Naive thymus-derived CD4-positive, alpha-beta T cell (primary cell): Measurements from ENCODE around the gene BCR. TPM values are rescaled to one million over a fixed set of nuclear protein-coding genes. Genes with fewer than 3 reads are reported as not detected.

Experiments
- ATAC-seq: fragments of 150-1000 bp; cut with Tn5 transposase; 2 replicates; pipeline ENCODE4 v1.10.0; 2021; ENCODE audit warnings: mild to moderate bottlenecking, moderate library complexity
- CTCF ChIA-PET: fragments of 350-600 bp; sonication (Branson Sonifier 250); formaldehyde crosslinking; loops from one replicate; lab custom pipeline; 2021; ENCODE audit warnings: antibody characterized with exemption; lab: Charles Lee
- POLR2A ChIA-PET: fragments of 350-600 bp; sonication (Branson Sonifier 250); formaldehyde crosslinking; loops from one replicate; lab custom pipeline; 2021; ENCODE audit warnings: antibody characterized with exemption, inconsistent platforms; lab: Charles Lee
- DNase-seq, 9 donors: peaks; one replicate each; pipeline versions ENCODE4 v3.0.0 to v3.0.0-alpha.2; 2020 to 2022; ENCODE audit warnings: mixed read lengths in 1 of 9
- H3K27ac ChIP-seq: one replicate; pipeline ENCODE4 v1.7.0; 2013; ENCODE audit warnings: mild to moderate bottlenecking, low read depth, low read length, moderate library complexity
- H3K27me3 ChIP-seq, 2 donors: one replicate each; pipeline ENCODE4 v1.7.0; 2013; ENCODE audit warnings: low read length in 2 of 2, mild to moderate bottlenecking in 2 of 2, moderate library complexity in 2 of 2; ENCODE audit not compliant: control insufficient read depth in 2 of 2, insufficient read depth in 2 of 2
- H3K36me3 ChIP-seq, 3 experiments: 1 replicate in 2 of 3; 2 replicates in 1 of 3; pipeline ENCODE4 v1.7.0; 2013; ENCODE audit warnings: low read length in 3 of 3, mild to moderate bottlenecking in 3 of 3, moderate library complexity in 1 of 3; ENCODE audit not compliant: insufficient read depth in 3 of 3, control insufficient read depth in 2 of 3
- H3K4me1 ChIP-seq, 2 donors: one replicate each; pipeline ENCODE4 v1.7.0; 2013; ENCODE audit warnings: low read length in 2 of 2, mild to moderate bottlenecking in 2 of 2, moderate library complexity in 1 of 2; ENCODE audit not compliant: control insufficient read depth in 2 of 2, insufficient read depth in 2 of 2
- H3K4me3 ChIP-seq: 2 replicates; pipeline ENCODE4 v1.7.0; 2013; ENCODE audit warnings: mild to moderate bottlenecking, low read length
- H3K9me3 ChIP-seq, 3 experiments: 1 replicate in 2 of 3; 2 replicates in 1 of 3; pipeline ENCODE4 v1.7.0; 2013; ENCODE audit warnings: low read length in 3 of 3; ENCODE audit not compliant: control insufficient read depth in 2 of 3
- H3K27ac Mint-ChIP-seq, 9 donors: one replicate each; pipeline ENCODE4 v1.8.0; 2020 to 2022; ENCODE audit warnings: mixed read lengths in 9 of 9, mild to moderate bottlenecking in 8 of 9, moderate library complexity in 5 of 9, inconsistent platforms in 2 of 9
- H3K27me3 Mint-ChIP-seq, 5 donors: one replicate each; pipeline ENCODE4 v1.8.0; 2021 to 2022; ENCODE audit warnings: mixed read lengths in 5 of 5, mild to moderate bottlenecking in 1 of 5
- H3K36me3 Mint-ChIP-seq, 5 donors: one replicate each; pipeline ENCODE4 v1.8.0; 2020 to 2022; ENCODE audit warnings: mixed read lengths in 5 of 5, mild to moderate bottlenecking in 3 of 5, inconsistent platforms in 1 of 5
- H3K4me1 Mint-ChIP-seq, 7 donors: one replicate each; pipeline ENCODE4 v1.8.0; 2020 to 2022; ENCODE audit warnings: mixed read lengths in 7 of 7, mild to moderate bottlenecking in 3 of 7, inconsistent platforms in 1 of 7
- H3K4me3 Mint-ChIP-seq, 10 donors: one replicate each; pipeline ENCODE4 v1.8.0; 2020 to 2022; ENCODE audit warnings: mild to moderate bottlenecking in 10 of 10, mixed read lengths in 10 of 10, moderate library complexity in 6 of 10, inconsistent platforms in 2 of 10
- H3K9me3 Mint-ChIP-seq, 11 donors: one replicate each; pipeline ENCODE4 v1.8.0; 2020 to 2022; ENCODE audit warnings: mixed read lengths in 11 of 11, mild to moderate bottlenecking in 4 of 11, inconsistent platforms in 1 of 11, moderate library complexity in 1 of 11
- intact Hi-C, 2 donors: fragments of 100-400 bp; cut with micrococcal nuclease; formaldehyde crosslinking; loops; one replicate each; pipeline ENCODE4 v1.15.1; 2023
- polyA plus RNA-seq, 2 donors: library from polyadenylated mRNA; unstranded; fragments of 300-500 nt; fragmentation: Illumina TruSeq; gene quantifications; one replicate each; pipeline ENCODE4 v1.2.3, GENCODE V29; 2021
- total RNA-seq, 6 experiments: library from RNA in 5 of 6; stranded (reverse) in 5 of 6; gene quantifications; 1 replicate in 5 of 6; 2 replicates in 1 of 6; pipeline ENCODE4 v1.2.3 and lab custom pipeline; 2021 to 2026

BCR gene
- total and polyA plus RNA-seq, 7 experiments from 2014 or later = 6.1 to 103 (median 83.8) TPM

DNA sequence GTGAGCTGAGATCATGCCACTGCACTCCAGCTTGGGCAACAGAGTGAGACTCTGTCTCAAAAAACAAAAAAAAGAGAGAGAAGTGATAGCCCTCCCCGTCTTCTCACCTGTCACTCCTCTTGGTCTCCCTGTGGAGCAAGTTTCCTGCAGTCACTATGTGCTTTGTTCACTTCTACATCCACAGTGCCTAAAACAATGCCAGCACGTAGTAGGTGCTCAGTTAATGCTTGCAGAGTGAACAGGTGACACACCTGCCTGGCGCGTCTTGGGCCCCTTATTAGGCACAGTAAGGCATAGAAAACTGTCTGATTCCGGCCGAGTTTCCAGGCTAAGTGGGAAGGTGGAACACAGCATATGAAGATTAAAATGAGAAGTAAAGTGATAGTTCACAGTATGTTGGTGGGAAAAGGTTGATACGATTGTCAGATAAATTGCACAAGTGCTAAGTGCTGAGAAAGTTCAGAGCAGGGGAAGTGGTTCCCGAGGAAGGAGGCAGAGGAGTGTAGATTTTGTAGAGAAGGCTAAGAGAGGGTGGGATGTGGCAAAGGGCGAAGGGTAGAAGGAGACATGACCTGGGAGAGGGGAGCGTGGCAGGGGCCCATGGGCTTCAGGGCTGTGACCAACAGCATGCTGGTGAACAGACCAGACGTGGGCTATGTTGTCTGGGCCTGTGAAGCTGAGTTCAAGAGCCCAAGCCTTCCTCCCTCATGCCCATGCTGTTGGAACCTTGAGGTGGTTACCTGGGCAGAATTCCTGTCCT is 41.9 kb downstream of the BCR start:
- H3K27ac Mint-ChIP-seq = peak overlapping the region; percentile 15 to 96 (median 85)
- ChIA-PET POLR2A (interaction anchor here (1.2 to 1.8 kb wide), 2 partner anchors 21 to 39 kb away, joined by 4 to 7 read pairs; no protein-coding TSS in a partner anchor), CTCF (no interaction called here)
- H3K36me3 ChIP-seq = no peaks in the 10 kb centered on the region
- no peaks in the 10 kb centered on the region for H3K9me3 ChIP-seq
- H3K4me1 ChIP-seq = peaks cover 32 to 93% of the 10 kb centered on the region in 2 donors
- H3K4me3 Mint-ChIP-seq = peak overlapping the region; percentile 3 to 87 (median 58)
- no peaks in the 10 kb centered on the region for H3K27me3 Mint-ChIP-seq
- peak overlapping the region; percentile 70 for H3K27ac ChIP-seq
- peaks cover 85 to 100% (median 97%) of the 10 kb centered on the region in 7 donors for H3K4me1 Mint-ChIP-seq
- ATAC-seq (no peak), DNase-seq (no peak)
- intact Hi-C loops = no loop called here
- no peak overlapping the region for H3K4me3 ChIP-seq
- peaks cover 0 to 9% (median 3%) of the 10 kb centered on the region in 5 donors for H3K36me3 Mint-ChIP-seq
- H3K27me3 ChIP-seq = no peaks in the 10 kb centered on the region
- H3K9me3 Mint-ChIP-seq = peaks cover 0 to 7% (median under 1%) of the 10 kb centered on the region in 11 donors

DNA sequence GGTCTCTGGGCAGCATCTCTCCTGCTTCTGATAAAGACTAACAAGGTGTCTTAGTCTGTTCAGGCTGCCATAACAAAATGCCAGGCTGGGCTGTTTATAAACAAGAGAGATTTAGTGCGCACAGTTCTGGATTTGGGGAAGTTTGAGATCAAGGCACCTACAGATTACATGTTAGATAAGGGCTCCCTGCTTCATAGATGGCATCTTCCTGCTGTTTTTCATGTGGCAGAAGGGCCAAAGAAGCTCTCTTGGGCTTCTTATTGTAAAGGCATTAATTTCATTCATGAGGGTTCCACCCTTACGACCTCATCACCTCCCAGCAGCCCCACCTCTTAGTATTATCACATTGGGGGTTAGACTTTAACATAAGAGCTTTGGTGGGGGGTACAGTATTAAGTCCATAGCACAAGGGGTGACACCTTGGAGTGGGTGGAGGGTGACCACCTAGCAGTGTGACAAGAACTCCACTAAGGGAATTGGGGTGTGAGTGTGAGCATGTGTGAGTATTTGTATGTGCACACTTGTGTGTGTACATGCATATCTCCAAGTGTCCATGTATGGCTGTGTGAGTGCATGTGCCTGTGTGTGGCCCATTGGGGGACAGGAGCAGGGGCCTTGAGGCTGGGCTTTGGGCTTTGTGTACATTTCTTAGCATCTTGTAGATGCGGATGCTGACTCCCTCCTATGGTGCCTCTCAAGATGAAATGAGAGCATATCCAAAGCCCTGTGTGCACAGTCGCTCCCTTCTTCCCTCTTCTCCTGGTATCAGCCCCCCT is 42.7 kb downstream of the BCR start:
- Mint-ChIP-seq H3K27me3 (no peaks in the 10 kb centered on the region), H3K4me3 (peak overlapping the region in 9 of 10 donors; percentile 7 to 83 (median 56)), H3K27ac (peak overlapping the region; percentile 16 to 96 (median 85)), H3K9me3 (peaks cover 0 to 15% (median 3%) of the 10 kb centered on the region in 11 donors), H3K4me1 (peaks cover 86 to 100% (median 97%) of the 10 kb centered on the region in 7 donors), H3K36me3 (peaks cover 0 to 16% (median 8%) of the 10 kb centered on the region in 5 donors)
- Histone ChIP-seq H3K9me3 (no peaks in the 10 kb centered on the region), H3K27ac (peak overlapping the region; percentile 70), H3K4me1 (peaks cover 32 to 93% of the 10 kb centered on the region in 2 donors), H3K36me3 (no peaks in the 10 kb centered on the region), H3K27me3 (no peaks in the 10 kb centered on the region), H3K4me3 (no peak overlapping the region)
- CTCF ChIA-PET = no interaction called here
- DNase-seq = no peak
- POLR2A ChIA-PET = interaction anchor here (1.8 kb wide), 1 partner anchor 40 kb away, joined by 7 read pairs; no protein-coding TSS in a partner anchor
- intact Hi-C loops = no loop called here
- no peak for ATAC-seq

- no peaks in the 10 kb centered on the region for H3K27me3 ChIP-seq
- H3K4me1 ChIP-seq = peaks cover 32 to 86% of the 10 kb centered on the region in 2 donors
- H3K36me3 ChIP-seq = no peaks in the 10 kb centered on the region
- Mint-ChIP-seq H3K4me3 (peak overlapping the region in 7 of 10 donors; percentile 2 to 83 (median 62)), H3K4me1 (peaks cover 79 to 100% (median 97%) of the 10 kb centered on the region in 7 donors), H3K27me3 (no peaks in the 10 kb centered on the region), H3K36me3 (peaks cover 0 to 23% (median 12%) of the 10 kb centered on the region in 5 donors), H3K27ac (peak overlapping the region; percentile 62 to 96 (median 84)), H3K9me3 (peaks cover 0 to 23% (median 7%) of the 10 kb centered on the region in 11 donors)
- POLR2A ChIA-PET = interaction anchor here (1.0 kb wide), 1 partner anchor 41 kb away, joined by 3 read pairs; no protein-coding TSS in a partner anchor
- intact Hi-C loops = loop anchor here in 1 of 2 donors (2.0 kb wide), 1 partner anchor 13 kb away; no protein-coding TSS in a partner anchor
- CTCF ChIA-PET = no interaction called here
- peaks cover 0 to 2% (median 0%) of the 10 kb centered on the region in 3 experiments for H3K9me3 ChIP-seq
- H3K27ac ChIP-seq = peak overlapping the region; percentile 70
- no peak overlapping the region for H3K4me3 ChIP-seq
- no peak for ATAC-seq
- no peak for DNase-seq
These were observed 43.4 kb downstream of the BCR start for GRCh38 chr22:23223569-23224317.

DNA sequence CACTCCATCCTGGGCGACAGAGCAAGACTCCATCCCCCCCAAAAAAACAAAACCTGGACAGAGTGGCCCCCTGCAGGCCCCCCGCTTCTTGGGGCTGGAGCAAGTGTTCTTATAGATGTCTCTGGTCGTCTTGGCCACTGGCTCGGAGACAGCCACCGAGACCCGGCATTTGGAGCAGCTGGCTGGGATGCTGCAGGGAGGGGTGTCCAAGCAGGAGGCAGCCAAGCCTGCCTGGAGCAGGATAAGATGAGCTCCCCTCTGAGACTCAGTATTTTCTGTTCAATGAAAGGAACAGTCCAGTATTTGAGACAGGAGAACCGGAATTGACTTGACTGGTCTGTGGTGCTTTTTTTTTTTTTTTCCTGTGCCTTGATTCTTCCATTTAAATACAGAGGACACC is 44.5 kb downstream of the BCR start:
- H3K4me1 ChIP-seq = peaks cover 23 to 78% of the 10 kb centered on the region in 2 donors
- H3K27ac Mint-ChIP-seq = peak overlapping the region; percentile 69 to 96 (median 82)
- CTCF ChIA-PET = interaction anchor here (1.5 to 1.6 kb wide), 2 partner anchors 17 to 19 kb away, joined by 4 to 6 read pairs; no protein-coding TSS in a partner anchor
- no peaks in the 10 kb centered on the region for H3K36me3 ChIP-seq
- peak overlapping the region in 9 of 10 donors; percentile 13 to 83 (median 47) for H3K4me3 Mint-ChIP-seq
- ATAC-seq (no peak), DNase-seq (no peak)
- no peak overlapping the region for H3K4me3 ChIP-seq
- peaks cover 69 to 99% (median 97%) of the 10 kb centered on the region in 7 donors for H3K4me1 Mint-ChIP-seq
- intact Hi-C loops = loop anchor here in 1 of 2 donors (2.0 kb wide), 1 partner anchor 14 kb away; no protein-coding TSS in a partner anchor
- H3K27me3 ChIP-seq = no peaks in the 10 kb centered on the region
- H3K27ac ChIP-seq = peak overlapping the region; percentile 67
- POLR2A ChIA-PET = interaction anchor here (0.7 to 2.3 kb wide), 4 partner anchors 9 to 391 kb away, joined by 3 to 13 read pairs (median 4); no protein-coding TSS in a partner anchor
- peaks cover 0 to 34% (median 10%) of the 10 kb centered on the region in 11 donors for H3K9me3 Mint-ChIP-seq
- peaks cover 0 to 12% (median 0%) of the 10 kb centered on the region in 3 experiments for H3K9me3 ChIP-seq
- peaks cover 0 to 34% (median 23%) of the 10 kb centered on the region in 5 donors for H3K36me3 Mint-ChIP-seq
- H3K27me3 Mint-ChIP-seq = no peaks in the 10 kb centered on the region

- peaks cover 0 to 12% (median 0%) of the 10 kb centered on the region in 3 experiments for H3K9me3 ChIP-seq
- POLR2A ChIA-PET = interaction anchor here (0.9 to 3.2 kb wide), 7 partner anchors 7 to 44 kb away, joined by 3 to 16 read pairs (median 9); no protein-coding TSS in a partner anchor
- peak overlapping the region in 9 of 10 donors; percentile 51 to 83 (median 71) for H3K4me3 Mint-ChIP-seq
- H3K27me3 ChIP-seq = no peaks in the 10 kb centered on the region
- H3K27me3 Mint-ChIP-seq = no peaks in the 10 kb centered on the region
- H3K27ac Mint-ChIP-seq = peak overlapping the region; percentile 69 to 96 (median 82)
- H3K36me3 Mint-ChIP-seq = peaks cover 0 to 38% (median 28%) of the 10 kb centered on the region in 5 donors
- H3K4me1 ChIP-seq = peaks cover 18 to 78% of the 10 kb centered on the region in 2 donors
- DNase-seq (no peak), ATAC-seq (no peak)
- intact Hi-C loops = loop anchor here in 1 of 2 donors (2.0 kb wide), 1 partner anchor 15 kb away; no protein-coding TSS in a partner anchor
- H3K4me1 Mint-ChIP-seq = peaks cover 68 to 99% (median 97%) of the 10 kb centered on the region in 7 donors
- peak overlapping the region; percentile 67 for H3K27ac ChIP-seq
- CTCF ChIA-PET = interaction anchor here (1.5 to 1.6 kb wide), 2 partner anchors 17 to 18 kb away, joined by 4 to 6 read pairs; no protein-coding TSS in a partner anchor
- no peak overlapping the region for H3K4me3 ChIP-seq
- peaks cover 0 to 38% (median 13%) of the 10 kb centered on the region in 11 donors for H3K9me3 Mint-ChIP-seq
- no peaks in the 10 kb centered on the region for H3K36me3 ChIP-seq
These were observed 45.0 kb downstream of the BCR start for GRCh38 chr22:23225337-23225723.
